ENCODE data around the gene SPTB.

Gene SPTB

DNA sequence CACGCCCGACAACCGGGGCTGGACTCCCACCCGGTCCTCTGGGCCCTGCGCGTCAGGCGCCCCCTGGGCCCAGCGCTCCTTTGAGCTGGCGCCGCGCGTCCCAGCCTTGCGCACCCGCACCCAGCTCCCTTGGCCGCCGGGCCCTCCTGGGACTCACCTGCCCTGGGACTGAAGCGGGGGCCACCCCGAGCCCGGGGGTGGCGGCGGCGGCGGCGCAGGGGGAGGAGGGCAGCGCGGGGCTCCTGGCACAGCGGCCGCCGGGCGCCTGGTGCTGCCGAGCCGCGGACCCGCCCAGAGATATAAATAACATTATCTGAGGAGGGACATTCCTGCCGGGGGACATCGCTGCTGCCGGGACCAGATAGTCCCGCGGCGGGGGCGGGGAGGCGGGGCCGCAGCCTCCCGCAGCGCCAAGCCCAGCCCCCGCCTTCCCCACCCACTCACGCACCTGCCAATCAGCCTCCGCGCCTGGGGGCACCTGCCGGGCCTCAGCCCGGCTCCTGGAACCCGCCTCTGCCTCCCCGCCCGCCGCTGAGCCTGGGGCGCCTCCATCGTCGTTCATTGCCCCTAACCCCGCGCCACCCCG, at the start of gene SPTB:
TSS of gene SPTB (minus strand) at position 273 of the 586 bp plus-strand sequence. CDS start 56,813 bp downstream, outside the sequence.
- TF ChIP-seq, protein P1, sequence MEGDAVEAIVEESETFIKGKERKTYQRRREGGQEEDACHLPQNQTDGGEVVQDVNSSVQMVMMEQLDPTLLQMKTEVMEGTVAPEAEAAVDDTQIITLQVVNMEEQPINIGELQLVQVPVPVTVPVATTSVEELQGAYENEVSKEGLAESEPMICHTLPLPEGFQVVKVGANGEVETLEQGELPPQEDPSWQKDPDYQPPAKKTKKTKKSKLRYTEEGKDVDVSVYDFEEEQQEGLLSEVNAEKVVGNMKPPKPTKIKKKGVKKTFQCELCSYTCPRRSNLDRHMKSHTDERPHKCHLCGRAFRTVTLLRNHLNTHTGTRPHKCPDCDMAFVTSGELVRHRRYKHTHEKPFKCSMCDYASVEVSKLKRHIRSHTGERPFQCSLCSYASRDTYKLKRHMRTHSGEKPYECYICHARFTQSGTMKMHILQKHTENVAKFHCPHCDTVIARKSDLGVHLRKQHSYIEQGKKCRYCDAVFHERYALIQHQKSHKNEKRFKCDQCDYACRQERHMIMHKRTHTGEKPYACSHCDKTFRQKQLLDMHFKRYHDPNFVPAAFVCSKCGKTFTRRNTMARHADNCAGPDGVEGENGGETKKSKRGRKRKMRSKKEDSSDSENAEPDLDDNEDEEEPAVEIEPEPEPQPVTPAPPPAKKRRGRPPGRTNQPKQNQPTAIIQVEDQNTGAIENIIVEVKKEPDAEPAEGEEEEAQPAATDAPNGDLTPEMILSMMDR (IDR thresholded peaks at IDR 0.05), result no peak

GRCh38 chr14:64929014-64929359, 49.3 kb upstream of the SPTB start:
- Histone ChIP-seq H3K9me3 (no peaks in the 10 kb centered on the region), H3K4me1 (ENCODE audit: control insufficient read depth in 1 of 2, insufficient read depth in 1 of 2, low read depth in 1 of 2, low read length in 1 of 2) (no peaks in the 10 kb centered on the region), H3K27ac (no peak overlapping the region), H3K4me3 (ENCODE audit: low read depth in 1 of 2, low read length in 1 of 2) (no peak overlapping the region), H3K36me3 (peaks cover 88% of the 10 kb centered on the region), H3K27me3 (no peaks in the 10 kb centered on the region)
- TF ChIP-seq, protein P1 (IDR thresholded peaks at IDR 0.05), result no peak

More for the DNA sequence above, at the start of gene SPTB:
- peak within 1 kb of the TSS; percentile 39 to 47 for H3K4me3 ChIP-seq (ENCODE audit: low read depth in 1 of 2, low read length in 1 of 2)
- H3K36me3 ChIP-seq, result no peaks in the 10 kb centered on the region
- H3K9me3 ChIP-seq, result no peaks in the 10 kb centered on the region
- H3K27me3 ChIP-seq, result peaks cover 100% of the 10 kb centered on the region
- H3K4me1 ChIP-seq (ENCODE audit: control insufficient read depth in 1 of 2, insufficient read depth in 1 of 2, low read depth in 1 of 2, low read length in 1 of 2), result peaks cover 10 to 16% of the 10 kb centered on the region in 2 experiments
- no peak within 1 kb of the TSS for H3K27ac ChIP-seq

DNA sequence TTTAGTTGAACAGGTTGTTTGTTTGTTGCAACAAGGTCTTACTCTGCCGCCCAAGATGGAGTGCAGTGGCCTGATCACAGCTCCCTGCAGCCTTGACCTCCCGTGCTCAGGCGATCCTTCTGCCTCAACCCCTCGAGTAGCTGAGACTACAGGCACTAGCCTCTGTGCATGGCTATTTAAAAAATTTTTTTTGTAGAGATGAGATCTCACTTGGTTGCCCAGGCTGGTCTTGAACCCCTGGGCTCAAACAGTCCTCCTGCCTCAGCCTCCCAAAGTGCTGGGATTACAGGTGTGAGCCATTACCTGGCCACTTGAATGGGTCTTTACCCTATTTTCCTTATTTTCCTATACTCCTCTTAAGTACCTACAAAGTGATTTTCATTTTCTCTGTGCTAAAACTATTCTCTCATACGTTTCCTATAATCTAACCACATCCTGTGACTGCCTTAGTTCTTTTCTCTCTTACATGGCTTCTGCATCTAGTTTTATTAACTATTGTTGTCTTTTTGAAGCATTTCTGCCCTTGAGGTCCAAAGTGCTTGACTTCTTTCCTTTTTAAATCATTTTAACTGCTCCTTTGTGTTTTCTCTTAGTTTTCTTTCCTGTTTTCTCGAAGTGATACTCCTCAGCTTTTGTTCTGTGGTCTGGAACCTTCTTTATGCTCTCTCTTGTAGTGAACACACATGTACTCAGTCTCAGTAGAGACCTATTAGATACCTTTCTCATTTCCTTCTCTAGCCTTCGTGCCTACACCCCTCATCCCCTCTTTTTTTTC, 48.7 kb upstream of the SPTB start:
- Histone ChIP-seq H3K4me1 (ENCODE audit: control insufficient read depth in 1 of 2, insufficient read depth in 1 of 2, low read depth in 1 of 2, low read length in 1 of 2) (no peaks in the 10 kb centered on the region), H3K9me3 (no peaks in the 10 kb centered on the region), H3K4me3 (ENCODE audit: low read depth in 1 of 2, low read length in 1 of 2) (no peak overlapping the region), H3K36me3 (peaks cover 85% of the 10 kb centered on the region), H3K27me3 (no peaks in the 10 kb centered on the region), H3K27ac (no peak overlapping the region)
- TF ChIP-seq, protein P1 (IDR thresholded peaks at IDR 0.05), result no peak

DNA sequence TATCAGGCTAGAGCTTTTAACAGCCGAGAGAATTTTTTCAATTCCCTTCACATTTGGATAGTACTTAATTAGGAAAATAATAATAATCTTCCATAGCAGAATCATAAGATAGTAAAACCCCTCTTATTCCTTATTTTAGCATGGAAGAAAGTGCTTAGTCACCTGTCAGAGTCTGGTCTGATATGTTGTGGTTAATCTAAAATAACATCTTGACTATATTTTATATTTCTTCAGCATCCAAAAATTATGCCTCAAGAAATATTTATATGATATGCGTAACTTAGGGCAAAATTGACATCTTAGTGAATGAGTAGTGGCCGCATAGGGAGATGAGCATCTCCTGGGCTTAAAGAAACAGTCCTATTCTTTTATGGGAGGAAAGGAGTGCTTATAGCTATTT, 47.3 kb upstream of the SPTB start:
- Histone ChIP-seq H3K9me3 (no peaks in the 10 kb centered on the region), H3K4me1 (ENCODE audit: control insufficient read depth in 1 of 2, insufficient read depth in 1 of 2, low read depth in 1 of 2, low read length in 1 of 2) (no peaks in the 10 kb centered on the region), H3K27ac (no peak overlapping the region), H3K4me3 (ENCODE audit: low read depth in 1 of 2, low read length in 1 of 2) (no peak overlapping the region), H3K27me3 (no peaks in the 10 kb centered on the region), H3K36me3 (peaks cover 71% of the 10 kb centered on the region)
- TF ChIP-seq, protein P1 (IDR thresholded peaks at IDR 0.05), result no peak

GRCh38 chr14:64926398-64926995, 46.8 kb upstream of the SPTB start:
- no peak overlapping the region for H3K4me3 ChIP-seq (ENCODE audit: low read depth in 1 of 2, low read length in 1 of 2)
- TF ChIP-seq, protein P1 (IDR thresholded peaks at IDR 0.05), result no peak
- H3K4me1 ChIP-seq (ENCODE audit: control insufficient read depth in 1 of 2, insufficient read depth in 1 of 2, low read depth in 1 of 2, low read length in 1 of 2), result no peaks in the 10 kb centered on the region
- no peak overlapping the region for H3K27ac ChIP-seq
- H3K36me3 ChIP-seq, result peaks cover 66% of the 10 kb centered on the region
- H3K9me3 ChIP-seq, result no peaks in the 10 kb centered on the region
- H3K27me3 ChIP-seq, result no peaks in the 10 kb centered on the region
